Measurements from ENCODE around the gene LPP. TPM values are rescaled to one million over a fixed set of nuclear protein-coding genes. Genes with fewer than 3 reads are reported as not detected.

LPP gene
- total RNA-seq, 1 donor = 77.4 TPM

- H3K4me1 ChIP-seq (ENCODE audit: insufficient read depth, low read length) = peaks cover 23% of the 10 kb centered on the region
- H3K27ac ChIP-seq (ENCODE audit: low read depth, low read length) = no peak overlapping the region
- H3K36me3 ChIP-seq (ENCODE audit: insufficient read depth, low read length) = no peaks in the 10 kb centered on the region
- TF ChIP-seq CTCF (IDR thresholded peaks at IDR 0.05; ENCODE audit: extremely low read depth, low read depth, low read length) = no peak
- no peak overlapping the region for H3K4me2 ChIP-seq (ENCODE audit: insufficient read depth, low read length)
- no peak for DNase-seq (ENCODE audit: insufficient read length, low spot score, missing footprints)
- H3K9me3 ChIP-seq (ENCODE audit: low read depth, low read length) = no peaks in the 10 kb centered on the region
- no peaks in the 10 kb centered on the region for H3K27me3 ChIP-seq (ENCODE audit: insufficient read depth, low read length)
- H3K79me2 ChIP-seq (ENCODE audit: insufficient read depth, low read length) = peaks cover 11% of the 10 kb centered on the region
- H3K4me3 ChIP-seq (ENCODE audit: insufficient read depth, low read length) = no peak overlapping the region
- no peaks in the 10 kb centered on the region for H4K20me1 ChIP-seq (ENCODE audit: insufficient read depth, low read length)
- H2AFZ ChIP-seq (ENCODE audit: low read length) = no peak overlapping the region
These were observed 435.8 kb downstream of the LPP start for GRCh38 chr3:188589771-188590170.

- Histone ChIP-seq H3K4me2 (ENCODE audit: insufficient read depth, low read length) (no peak overlapping the region), H3K79me2 (ENCODE audit: insufficient read depth, low read length) (peaks cover 8% of the 10 kb centered on the region), H3K36me3 (ENCODE audit: insufficient read depth, low read length) (no peaks in the 10 kb centered on the region), H3K27me3 (ENCODE audit: insufficient read depth, low read length) (no peaks in the 10 kb centered on the region), H2AFZ (ENCODE audit: low read length) (no peak overlapping the region), H3K4me1 (ENCODE audit: insufficient read depth, low read length) (peaks cover 23% of the 10 kb centered on the region), H3K4me3 (ENCODE audit: insufficient read depth, low read length) (no peak overlapping the region), H3K9me3 (ENCODE audit: low read depth, low read length) (no peaks in the 10 kb centered on the region), H3K27ac (ENCODE audit: low read depth, low read length) (peak overlapping the region; percentile 8), H4K20me1 (ENCODE audit: insufficient read depth, low read length) (no peaks in the 10 kb centered on the region)
- no peak for TF ChIP-seq CTCF (IDR thresholded peaks at IDR 0.05; ENCODE audit: extremely low read depth, low read depth, low read length)
- no peak for DNase-seq (ENCODE audit: insufficient read length, low spot score, missing footprints)
These were observed 436.6 kb downstream of the LPP start for GRCh38 chr3:188590557-188590956.

- no peak for TF ChIP-seq CTCF (IDR thresholded peaks at IDR 0.05; ENCODE audit: extremely low read depth, low read depth, low read length)
- Histone ChIP-seq H3K4me3 (ENCODE audit: insufficient read depth, low read length) (no peak overlapping the region), H3K4me2 (ENCODE audit: insufficient read depth, low read length) (peak overlapping the region; percentile 48), H4K20me1 (ENCODE audit: insufficient read depth, low read length) (no peaks in the 10 kb centered on the region), H3K79me2 (ENCODE audit: insufficient read depth, low read length) (peaks cover 10% of the 10 kb centered on the region), H3K27me3 (ENCODE audit: insufficient read depth, low read length) (no peaks in the 10 kb centered on the region), H3K9me3 (ENCODE audit: low read depth, low read length) (no peaks in the 10 kb centered on the region), H3K4me1 (ENCODE audit: insufficient read depth, low read length) (peaks cover 34% of the 10 kb centered on the region), H3K36me3 (ENCODE audit: insufficient read depth, low read length) (no peaks in the 10 kb centered on the region), H3K27ac (ENCODE audit: low read depth, low read length) (peak overlapping the region; percentile 79), H2AFZ (ENCODE audit: low read length) (no peak overlapping the region)
- DNase-seq (ENCODE audit: insufficient read length, low spot score, missing footprints) = no peak
These were observed 440.2 kb downstream of the LPP start for GRCh38 chr3:188594139-188594538.

GRCh38 chr3:188595890-188596376 lies 442.0 kb downstream of the LPP start:
- Histone ChIP-seq H3K4me3 (ENCODE audit: insufficient read depth, low read length) (peak overlapping the region; percentile 40), H3K36me3 (ENCODE audit: insufficient read depth, low read length) (no peaks in the 10 kb centered on the region), H4K20me1 (ENCODE audit: insufficient read depth, low read length) (no peaks in the 10 kb centered on the region), H3K4me1 (ENCODE audit: insufficient read depth, low read length) (peaks cover 32% of the 10 kb centered on the region), H3K27ac (ENCODE audit: low read depth, low read length) (peak overlapping the region; percentile 79), H3K4me2 (ENCODE audit: insufficient read depth, low read length) (peak overlapping the region; percentile 67), H3K9me3 (ENCODE audit: low read depth, low read length) (no peaks in the 10 kb centered on the region), H3K79me2 (ENCODE audit: insufficient read depth, low read length) (peaks cover 8% of the 10 kb centered on the region), H2AFZ (ENCODE audit: low read length) (no peak overlapping the region), H3K27me3 (ENCODE audit: insufficient read depth, low read length) (no peaks in the 10 kb centered on the region)
- peak; percentile 19 for DNase-seq (ENCODE audit: insufficient read length, low spot score, missing footprints)
- TF ChIP-seq CTCF (IDR thresholded peaks at IDR 0.05; ENCODE audit: extremely low read depth, low read depth, low read length) = no peak
